Choroid plexus epithelial cell (primary cell): ENCODE data around the gene LGALS8.

Experiments
- DNase-seq: peaks from one replicate; pipeline ENCODE4 v3.0.0-alpha.2; 2010; ENCODE audit warnings: low read depth
- H3K4me3 ChIP-seq: 2 replicates; pipeline ENCODE4 v1.5.1; 2011; ENCODE audit warnings: low read depth, mild to moderate bottlenecking, control low read depth, low read length, moderate library complexity
- CTCF ChIP-seq: conservative IDR thresholded peaks from 2 replicates; pipeline ENCODE4 v1.5.1; 2011; ENCODE audit warnings: low read depth, mild to moderate bottlenecking, control low read depth, inconsistent platforms, low read length, moderate library complexity

Gene LGALS8

GRCh38 chr1:236602171-236602570 is 78.4 kb downstream of the LGALS8 start:
- TF ChIP-seq CTCF, result no peak
- no peak overlapping the region for H3K4me3 ChIP-seq
- DNase-seq, result no peak
